Measurements from ENCODE around the gene PLB1. TPM values are rescaled to one million over a fixed set of nuclear protein-coding genes. Genes with fewer than 3 reads are reported as not detected.

The PLB1 gene
- total RNA-seq, 2 experiments from 2014 or later: 1.3 to 1.6 TPM

DNA sequence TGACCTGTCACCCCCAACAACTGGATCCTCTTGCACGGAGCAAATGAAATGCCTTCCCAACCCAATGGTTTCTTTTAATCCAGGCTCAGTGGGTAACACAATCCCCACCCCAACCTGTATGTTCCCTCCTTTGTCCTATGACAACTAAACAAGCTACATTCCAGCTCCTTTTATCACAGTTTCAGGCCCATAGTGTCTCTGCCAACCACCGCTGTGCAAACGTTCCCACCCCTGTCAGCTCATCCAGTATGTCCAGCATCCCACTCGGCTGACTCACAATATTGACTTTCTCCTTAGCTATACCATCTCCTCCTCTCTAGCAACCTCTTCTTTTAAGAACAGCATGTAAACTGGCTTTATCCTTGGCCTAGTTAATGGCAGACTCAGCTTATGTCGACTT, 137.9 kb downstream of the PLB1 start:
- H3K27ac Mint-ChIP-seq: no peak overlapping the region
- H3K4me3 Mint-ChIP-seq: no peak overlapping the region

DNA sequence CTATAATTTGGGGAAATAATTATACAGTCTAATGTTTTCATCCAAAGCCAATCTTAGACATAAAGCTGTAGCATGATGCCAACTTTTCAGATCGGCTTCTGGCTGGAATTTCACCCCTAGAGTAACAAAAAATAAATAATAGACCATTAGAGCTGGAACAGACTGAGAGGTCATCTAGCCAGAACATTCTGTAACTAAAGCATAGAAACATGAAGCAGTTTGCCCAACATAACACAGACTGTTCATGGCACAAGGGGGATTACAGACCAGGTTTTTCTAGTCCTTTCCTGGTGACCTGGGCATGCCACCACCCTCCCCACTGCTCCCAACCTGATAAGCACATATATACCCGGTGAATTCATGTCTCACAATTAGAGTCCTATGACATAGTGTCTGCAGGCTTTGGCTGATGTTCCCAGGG, 139.3 kb downstream of the PLB1 start:
- Histone ChIP-seq H3K4me3 (ENCODE audit: low read length) (no peak overlapping the region), H3K36me3 (ENCODE audit: insufficient read depth, low read length) (no peaks in the 10 kb centered on the region), H3K9me3 (ENCODE audit: control insufficient read depth in 1 of 2, insufficient read depth in 1 of 2, low read length in 2 of 2) (no peaks in the 10 kb centered on the region), H3K4me1 (ENCODE audit: insufficient read depth, low read length) (peaks cover 5% of the 10 kb centered on the region), H3K27ac (ENCODE audit: low read depth in 1 of 2, low read length in 2 of 2) (no peak overlapping the region), H3K27me3 (ENCODE audit: control insufficient read depth in 1 of 2, insufficient read depth in 2 of 2, low read length in 2 of 2) (no peaks in the 10 kb centered on the region)
- Mint-ChIP-seq H3K36me3 (ENCODE audit: low read depth) (no peaks in the 10 kb centered on the region), H3K27ac (no peak overlapping the region), H3K4me1 (ENCODE audit: low read depth) (no peaks in the 10 kb centered on the region), H3K27me3 (no peaks in the 10 kb centered on the region), H3K4me3 (no peak overlapping the region), H3K9me3 (no peaks in the 10 kb centered on the region)
- TF ChIP-seq, protein P1, sequence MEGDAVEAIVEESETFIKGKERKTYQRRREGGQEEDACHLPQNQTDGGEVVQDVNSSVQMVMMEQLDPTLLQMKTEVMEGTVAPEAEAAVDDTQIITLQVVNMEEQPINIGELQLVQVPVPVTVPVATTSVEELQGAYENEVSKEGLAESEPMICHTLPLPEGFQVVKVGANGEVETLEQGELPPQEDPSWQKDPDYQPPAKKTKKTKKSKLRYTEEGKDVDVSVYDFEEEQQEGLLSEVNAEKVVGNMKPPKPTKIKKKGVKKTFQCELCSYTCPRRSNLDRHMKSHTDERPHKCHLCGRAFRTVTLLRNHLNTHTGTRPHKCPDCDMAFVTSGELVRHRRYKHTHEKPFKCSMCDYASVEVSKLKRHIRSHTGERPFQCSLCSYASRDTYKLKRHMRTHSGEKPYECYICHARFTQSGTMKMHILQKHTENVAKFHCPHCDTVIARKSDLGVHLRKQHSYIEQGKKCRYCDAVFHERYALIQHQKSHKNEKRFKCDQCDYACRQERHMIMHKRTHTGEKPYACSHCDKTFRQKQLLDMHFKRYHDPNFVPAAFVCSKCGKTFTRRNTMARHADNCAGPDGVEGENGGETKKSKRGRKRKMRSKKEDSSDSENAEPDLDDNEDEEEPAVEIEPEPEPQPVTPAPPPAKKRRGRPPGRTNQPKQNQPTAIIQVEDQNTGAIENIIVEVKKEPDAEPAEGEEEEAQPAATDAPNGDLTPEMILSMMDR (IDR thresholded peaks at IDR 0.05): no peak
- no peak for ATAC-seq (ENCODE audit: poor library complexity)
- CTCF ChIA-PET: no interaction called here
- intact Hi-C loops (cut with DNase I, micrococcal nuclease): loop anchor here in 1 of 2 experiments (5.0 kb wide), 1 partner anchor 47 kb away; no protein-coding TSS in a partner anchor
- POLR2A ChIA-PET: no interaction called here
- DNase-seq: no peak

More for the DNA sequence above, 137.9 kb downstream of the PLB1 start:
- Mint-ChIP-seq H3K9me3 (no peaks in the 10 kb centered on the region), H3K36me3 (ENCODE audit: low read depth) (no peaks in the 10 kb centered on the region), H3K27me3 (no peaks in the 10 kb centered on the region), H3K4me1 (ENCODE audit: low read depth) (no peaks in the 10 kb centered on the region)
- intact Hi-C loops (cut with DNase I, micrococcal nuclease): no loop called here
- TF ChIP-seq, protein P1 (IDR thresholded peaks at IDR 0.05): no peak
- Histone ChIP-seq H3K27ac (ENCODE audit: low read depth in 1 of 2, low read length in 2 of 2) (no peak overlapping the region), H3K36me3 (ENCODE audit: insufficient read depth, low read length) (no peaks in the 10 kb centered on the region), H3K9me3 (ENCODE audit: control insufficient read depth in 1 of 2, insufficient read depth in 1 of 2, low read length in 2 of 2) (no peaks in the 10 kb centered on the region), H3K4me1 (ENCODE audit: insufficient read depth, low read length) (peaks cover 9% of the 10 kb centered on the region), H3K4me3 (ENCODE audit: low read length) (no peak overlapping the region), H3K27me3 (ENCODE audit: control insufficient read depth in 1 of 2, insufficient read depth in 2 of 2, low read length in 2 of 2) (no peaks in the 10 kb centered on the region)
- ATAC-seq (ENCODE audit: poor library complexity) (no peak), DNase-seq (no peak)
- ChIA-PET POLR2A (no interaction called here), CTCF (interaction anchor here (0.9 kb wide), 1 partner anchor 67 kb away, joined by 3 read pairs; no protein-coding TSS in a partner anchor)

DNA sequence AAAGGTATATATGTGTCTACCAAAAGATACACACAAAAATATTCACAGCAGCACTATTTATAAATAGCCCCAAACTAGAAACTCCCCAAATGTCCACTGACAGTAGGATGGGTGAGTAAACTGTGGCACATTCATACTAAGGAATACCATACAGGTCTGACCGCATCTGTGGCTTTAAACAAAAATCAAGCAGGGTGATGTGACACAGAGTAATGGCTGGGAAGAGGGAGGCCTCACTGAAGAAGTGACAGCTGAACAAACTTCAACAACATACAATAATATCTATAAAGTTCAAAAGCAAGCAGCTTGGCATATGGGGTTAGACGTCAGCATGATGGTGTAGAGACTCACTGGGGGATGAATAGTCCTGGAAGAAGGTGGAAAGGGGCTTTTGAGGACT, 140.6 kb downstream of the PLB1 start:
- Mint-ChIP-seq H3K4me1 (ENCODE audit: low read depth) (no peaks in the 10 kb centered on the region), H3K27ac (no peak overlapping the region), H3K4me3 (no peak overlapping the region), H3K9me3 (no peaks in the 10 kb centered on the region), H3K36me3 (ENCODE audit: low read depth) (no peaks in the 10 kb centered on the region), H3K27me3 (no peaks in the 10 kb centered on the region)
- CTCF ChIA-PET: no interaction called here
- no peaks in the 10 kb centered on the region for H3K9me3 ChIP-seq (ENCODE audit: control insufficient read depth in 1 of 2, insufficient read depth in 1 of 2, low read length in 2 of 2)
- H3K4me3 ChIP-seq (ENCODE audit: low read length): no peak overlapping the region
- no peak for ATAC-seq (ENCODE audit: poor library complexity)
- intact Hi-C loops (cut with DNase I, micrococcal nuclease): loop anchor here in 1 of 2 experiments (5.0 kb wide), 1 partner anchor 46 kb away; no protein-coding TSS in a partner anchor
- DNase-seq: no peak
- no peaks in the 10 kb centered on the region for H3K27me3 ChIP-seq (ENCODE audit: control insufficient read depth in 1 of 2, insufficient read depth in 2 of 2, low read length in 2 of 2)
- H3K36me3 ChIP-seq (ENCODE audit: insufficient read depth, low read length): no peaks in the 10 kb centered on the region
- TF ChIP-seq, protein P1 (IDR thresholded peaks at IDR 0.05): no peak
- H3K27ac ChIP-seq (ENCODE audit: low read depth in 1 of 2, low read length in 2 of 2): no peak overlapping the region
- POLR2A ChIA-PET: no interaction called here
- H3K4me1 ChIP-seq (ENCODE audit: insufficient read depth, low read length): no peaks in the 10 kb centered on the region

Data from CD4-positive, alpha-beta T cell (primary cell).